Endothelial cell of hepatic sinusoid (primary cell): ENCODE measurements around the gene ECSCR.

ENCODE experiments used
- in situ Hi-C: cut with HindIII; loops from 2 replicates; pipeline ENCODE4 v1.10.0; 2017; ENCODE audit warnings: low sequenced_read_pairs

Gene ECSCR

GRCh38 chr5:139474890-139475791, 12.6 kb upstream of the ECSCR start:
- in situ Hi-C loops, result no loop called here

DNA sequence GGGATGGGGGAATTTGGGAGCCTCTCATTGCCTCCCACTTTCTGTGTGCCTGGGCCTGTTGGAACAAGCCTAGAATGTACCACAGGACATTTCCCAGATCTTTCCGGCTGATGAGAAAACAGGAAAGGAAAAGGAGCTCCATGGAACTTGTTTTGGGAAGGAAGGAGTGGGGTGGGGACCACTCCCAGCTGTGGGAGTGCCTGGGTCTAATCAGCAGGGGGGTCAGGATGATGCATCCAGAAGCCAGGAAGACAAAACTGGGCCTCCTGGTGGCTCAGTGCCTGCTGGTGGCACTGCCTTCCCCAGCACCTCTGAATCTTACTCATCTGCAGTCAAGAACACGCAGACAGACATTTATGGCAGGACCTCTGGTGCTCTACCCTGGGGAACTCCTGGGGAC, 11.0 kb upstream of the ECSCR start:
- in situ Hi-C loops, result no loop called here

- in situ Hi-C loops, result no loop called here
Measured at GRCh38 chr5:139473105-139473504, 10.6 kb upstream of the ECSCR start.

DNA sequence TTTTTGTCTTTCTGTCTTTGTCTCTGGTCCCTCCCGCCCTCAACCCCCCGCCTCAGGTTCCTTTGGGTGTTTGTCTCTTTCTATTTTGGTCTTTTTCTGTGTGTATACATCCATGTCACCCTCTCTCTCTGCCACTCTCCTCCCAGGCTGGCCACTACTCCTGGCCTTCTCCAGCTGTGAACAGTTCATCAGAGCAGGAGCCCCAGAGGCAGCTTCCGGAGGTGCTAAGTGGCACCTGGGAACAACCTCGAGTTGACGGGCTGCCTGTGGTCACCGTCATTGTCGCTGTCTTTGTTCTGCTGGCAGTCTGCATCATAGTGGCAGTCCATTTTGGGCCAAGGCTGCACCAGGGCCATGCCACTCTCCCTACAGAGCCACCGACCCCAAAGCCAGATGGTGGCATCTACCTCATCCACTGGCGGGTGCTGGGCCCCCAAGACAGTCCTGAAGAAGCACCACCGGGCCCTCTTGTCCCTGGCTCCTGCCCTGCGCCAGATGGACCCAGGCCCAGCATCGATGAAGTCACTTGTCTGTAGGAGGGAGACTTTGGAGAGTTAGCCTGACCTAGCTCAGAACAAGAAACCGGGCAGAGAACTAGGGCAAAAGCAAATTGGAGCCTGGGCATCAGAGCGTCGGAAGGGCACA, 10.0 kb upstream of the ECSCR start:
- in situ Hi-C loops, result no loop called here

- in situ Hi-C loops, result no loop called here
Measured at GRCh38 chr5:139470821-139471300, 8.3 kb upstream of the ECSCR start, which contains the start of gene SMIM33. TSS of gene SMIM33 (plus strand) at chr5:139471004. CDS start at chr5:139471122, 118 bp downstream.

GRCh38 chr5:139468421-139468931, 5.9 kb upstream of the ECSCR start:
- in situ Hi-C loops, result no loop called here

- in situ Hi-C loops, result no loop called here
Measured at GRCh38 chr5:139461698-139462097, 845 bp downstream of the ECSCR start.

DNA sequence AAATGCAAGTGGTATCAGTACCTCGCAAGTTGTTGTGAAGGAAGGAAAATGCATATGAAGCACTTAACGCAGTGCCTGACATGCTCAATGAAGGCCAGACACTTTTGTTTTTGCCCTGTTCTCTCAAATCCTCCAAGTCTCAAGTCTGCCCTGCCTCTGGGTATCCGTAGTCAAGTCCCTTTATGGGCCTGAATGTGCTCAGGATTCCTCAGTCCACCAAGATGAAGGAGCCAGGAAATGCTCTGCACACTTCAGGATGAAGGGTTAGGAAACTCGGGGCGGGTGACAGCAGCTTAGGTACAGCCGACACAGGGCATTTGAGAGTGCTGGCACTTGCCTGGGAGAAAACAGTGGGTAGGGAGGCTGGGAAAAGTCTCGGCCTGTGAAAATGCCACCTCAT, 1.4 kb downstream of the ECSCR start:
- in situ Hi-C loops, result no loop called here

DNA sequence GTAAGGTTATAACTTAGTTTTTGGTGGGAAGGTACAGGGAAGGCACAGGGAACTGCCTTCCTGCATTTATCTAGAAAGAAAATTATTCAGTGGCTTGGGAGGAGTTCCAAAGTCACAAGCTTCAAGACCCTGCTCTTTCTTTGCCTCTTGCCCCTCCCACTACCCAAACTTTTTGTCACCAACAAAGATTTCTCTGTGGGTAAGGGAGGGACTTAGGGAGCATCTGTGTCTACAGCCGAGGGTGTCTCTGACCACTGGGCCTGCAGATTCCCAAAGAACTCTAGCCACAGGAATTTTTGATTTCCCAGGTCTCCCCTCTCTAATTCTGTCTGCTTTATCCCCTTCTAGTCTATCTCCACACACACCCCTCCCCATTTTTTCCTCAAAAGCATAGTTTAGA, 2.1 kb downstream of the ECSCR start:
- in situ Hi-C loops, result no loop called here

DNA sequence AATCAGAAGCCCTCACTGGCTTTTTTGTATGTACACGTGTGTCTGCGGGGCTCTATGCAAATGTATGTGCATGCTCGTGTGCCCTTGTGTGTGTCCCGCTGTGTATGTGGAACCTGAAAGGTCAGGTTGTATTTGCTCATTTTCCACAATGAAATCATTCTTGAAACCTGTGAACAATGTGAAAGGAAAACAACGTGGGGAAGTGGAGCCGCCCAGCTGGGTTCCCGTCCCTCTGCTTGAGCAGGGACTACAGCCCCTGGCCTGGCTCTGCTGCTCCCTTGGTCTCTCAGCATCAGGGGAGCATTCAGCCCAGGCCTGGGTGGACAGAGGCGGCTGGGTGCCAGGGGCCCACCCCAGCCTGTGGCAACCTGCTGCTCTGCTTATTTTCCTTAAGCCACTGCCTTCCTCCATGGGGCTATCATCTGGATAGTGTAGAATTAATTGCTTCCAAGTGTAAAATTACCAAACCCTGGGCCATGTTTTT, 3.0 kb downstream of the ECSCR start:
- in situ Hi-C loops, result no loop called here

DNA sequence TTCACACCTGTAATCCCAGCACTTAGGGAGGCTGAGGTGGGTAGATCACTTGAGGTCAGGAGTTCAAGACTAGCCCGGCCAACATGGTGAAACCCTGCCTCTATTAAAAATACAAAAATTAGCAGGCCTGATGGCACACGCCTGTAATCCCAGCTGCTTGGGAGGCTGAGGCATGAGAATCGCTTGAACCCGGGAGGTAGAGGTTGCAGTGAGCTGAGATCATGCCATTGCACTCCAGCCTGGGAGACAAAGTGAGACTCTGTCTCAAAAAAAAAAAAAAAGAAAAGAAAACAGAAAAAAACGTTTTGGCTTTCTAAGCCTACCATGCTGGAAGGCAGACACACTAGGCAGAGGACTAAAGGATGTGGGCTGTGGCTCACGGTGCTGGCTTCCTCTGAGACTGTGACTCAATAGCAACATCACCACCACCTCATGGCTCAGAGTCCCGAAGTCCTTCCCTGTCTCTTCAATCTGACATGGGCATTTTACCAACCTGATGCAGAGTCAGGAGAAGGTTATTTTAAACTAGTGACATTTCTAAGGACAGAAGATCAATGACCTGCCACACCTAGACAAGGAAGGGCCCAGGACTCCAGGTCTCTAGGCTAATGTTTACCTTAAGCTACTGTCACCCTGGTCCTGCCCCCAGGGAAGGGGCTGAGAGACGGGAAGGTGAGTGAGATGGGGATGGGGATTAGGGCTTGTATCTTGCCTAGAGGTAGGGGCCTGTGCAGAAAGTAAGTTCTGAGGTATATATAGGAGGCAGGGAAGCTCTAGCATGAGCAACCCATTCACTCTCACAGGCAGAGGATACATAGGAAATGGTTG, 3.7 kb downstream of the ECSCR start:
- in situ Hi-C loops, result no loop called here

GRCh38 chr5:139457653-139458306, 4.8 kb downstream of the ECSCR start:
- in situ Hi-C loops, result no loop called here

GRCh38 chr5:139457241-139457640, 5.3 kb downstream of the ECSCR start:
- in situ Hi-C loops, result no loop called here

DNA sequence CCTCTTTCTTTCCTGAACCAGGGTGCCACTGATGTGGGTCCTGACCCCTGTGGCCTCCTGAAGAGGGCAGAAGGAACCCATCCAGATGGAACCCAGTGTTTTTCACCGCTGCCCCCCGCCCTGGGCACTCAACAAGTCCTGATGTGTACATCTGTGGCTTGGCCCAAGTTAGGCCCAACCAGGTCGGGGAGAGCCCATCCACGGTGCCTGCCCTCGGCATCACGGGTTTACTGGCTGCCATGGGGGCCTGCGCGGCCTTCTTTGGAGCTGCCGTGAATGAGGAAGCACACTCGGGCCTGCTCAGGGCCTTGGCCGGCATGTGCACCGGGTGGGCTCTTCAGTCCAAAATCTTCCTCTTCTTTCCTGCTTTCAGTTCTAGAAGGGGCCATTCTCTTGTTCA, 5.8 kb downstream of the ECSCR start:
- in situ Hi-C loops, result no loop called here

DNA sequence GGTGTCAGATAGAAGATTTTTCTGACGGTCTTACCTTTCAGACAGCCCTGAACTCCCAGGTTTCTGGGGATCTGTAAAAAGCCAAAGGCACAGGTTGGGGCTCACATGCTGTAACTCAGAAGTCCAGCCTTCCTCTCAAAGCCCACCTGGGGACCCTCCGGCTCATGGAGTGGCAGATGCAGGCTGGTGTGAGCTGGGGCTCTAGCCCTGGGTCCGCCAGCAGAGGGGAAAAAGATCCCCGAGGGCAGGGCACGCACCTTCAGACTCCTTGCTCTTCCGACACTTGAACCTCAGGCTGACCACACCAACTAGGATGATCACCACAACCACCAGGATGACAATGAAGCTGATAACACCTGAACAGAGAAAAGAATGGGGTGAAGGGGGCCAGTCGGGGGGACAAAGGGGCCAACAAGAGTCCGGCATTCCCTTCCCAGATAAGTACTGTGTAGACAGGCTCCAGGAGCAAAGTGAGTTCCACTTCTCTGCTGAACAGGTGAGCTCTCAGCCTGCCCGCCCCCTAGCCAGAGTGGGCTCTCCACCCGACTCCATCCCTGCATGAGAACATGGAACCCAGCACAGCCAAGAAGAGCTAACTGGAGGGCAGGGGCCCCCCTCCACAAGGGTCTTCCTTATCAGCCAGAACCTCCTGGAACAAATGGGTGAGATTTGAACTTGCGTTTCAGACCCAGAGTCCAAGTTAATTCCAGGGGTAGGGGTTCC, 7.8 kb downstream of the ECSCR start:
- in situ Hi-C loops, result no loop called here

GRCh38 chr5:139453683-139454567, 8.6 kb downstream of the ECSCR start:
- in situ Hi-C loops, result no loop called here

DNA sequence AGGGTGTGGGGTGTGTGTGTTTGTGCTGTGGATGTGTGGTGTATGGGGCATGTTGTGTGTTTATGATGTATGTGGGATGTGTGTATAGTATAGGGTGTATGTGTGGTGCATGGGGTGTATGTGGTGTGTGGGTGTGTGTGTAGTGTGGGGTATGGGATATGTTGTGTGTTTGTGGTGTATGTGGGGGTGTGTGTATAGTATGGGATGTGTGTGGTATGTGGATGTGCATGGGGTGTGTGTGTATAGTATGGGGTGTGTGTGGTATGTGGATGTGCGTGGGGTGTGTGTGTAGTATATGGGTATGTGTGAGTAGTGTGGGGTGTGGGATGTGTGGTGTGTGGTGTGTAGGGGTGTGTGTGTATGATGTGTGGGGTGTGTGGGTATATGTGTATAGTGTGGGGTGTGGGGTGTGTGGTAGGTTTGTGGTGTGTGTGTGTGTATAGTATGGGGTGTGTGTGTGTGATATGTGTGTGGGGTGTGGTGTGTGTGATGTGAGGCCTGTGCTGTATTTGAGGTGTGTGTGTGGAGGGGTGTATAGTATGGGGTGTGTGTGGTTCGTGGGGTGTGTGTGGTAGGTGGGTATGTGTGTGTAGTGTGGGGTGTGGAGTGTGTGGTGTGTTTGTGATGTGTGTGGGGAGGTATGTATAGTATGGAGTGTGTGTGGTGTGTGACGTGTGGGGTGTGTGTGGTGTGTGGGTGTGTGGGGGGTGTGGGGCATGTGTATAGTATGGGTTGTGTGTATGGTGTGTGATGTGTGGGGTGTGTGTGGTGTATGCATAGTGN, 10.5 kb downstream of the ECSCR start:
- in situ Hi-C loops, result no loop called here

- in situ Hi-C loops, result no loop called here
Measured at GRCh38 chr5:139451176-139451575, 11.4 kb downstream of the ECSCR start.
